GM12878 (cell line): ENCODE data around the gene LGALS3. TPM values are rescaled to one million over a fixed set of nuclear protein-coding genes. Genes with fewer than 3 reads are reported as not detected.

ENCODE experiments used
- BCL3 ChIP-seq: IDR thresholded peaks from 2 replicates; pipeline ENCODE4 v1.6.1; 2011; ENCODE audit warnings: borderline replicate concordance, low read depth, mild to moderate bottlenecking, moderate library complexity, low read length; ENCODE audit not compliant: insufficient read depth, poor library complexity, severe bottlenecking
- CREB1 ChIP-seq: IDR thresholded peaks from 2 replicates; pipeline ENCODE4 v1.6.1; 2012; ENCODE audit warnings: low read depth, mild to moderate bottlenecking, inconsistent platforms
- CUX1 ChIP-seq: IDR thresholded peaks from 2 replicates; pipeline ENCODE4 v1.6.1; 2012; ENCODE audit warnings: improper control_type of control experiment, low read depth, low read length; ENCODE audit not compliant: insufficient replicate concordance
- EED ChIP-seq: sonication (generic); IDR thresholded peaks from 2 replicates; pipeline ENCODE4 v1.6.1; 2016; ENCODE audit warnings: antibody characterized with exemption, low read depth
- EGR1 ChIP-seq, 2 experiments: IDR thresholded peaks; 1 replicate in 1 of 2; 2 replicates in 1 of 2; pipeline ENCODE4 v1.6.1; 2011 to 2012; ENCODE audit warnings: low read depth in 2 of 2, low read length in 2 of 2, borderline replicate concordance in 1 of 2, mild to moderate bottlenecking in 1 of 2, moderate library complexity in 1 of 2
- HCFC1 ChIP-seq: fragments of 150-350 bp; IDR thresholded peaks from 2 replicates; pipeline ENCODE4 v1.6.1; 2014; ENCODE audit warnings: low read length
- HDAC6 ChIP-seq: fragments of 200-600 bp; sonication (generic); IDR thresholded peaks from one replicate; pipeline ENCODE4 v1.8.0; 2017; ENCODE audit warnings: antibody characterized with exemption; ENCODE audit not compliant: unreplicated experiment
- HDGF ChIP-seq: fragments of 450-650 bp; IDR thresholded peaks from 2 replicates; pipeline ENCODE4 v1.6.1; 2016; ENCODE audit warnings: antibody characterized with exemption
- KLF5 ChIP-seq: fragments of 450-650 bp; IDR thresholded peaks from 2 replicates; pipeline ENCODE4 v1.6.1; 2014; ENCODE audit warnings: mild to moderate bottlenecking; ENCODE audit not compliant: partially characterized antibody
- LARP7 ChIP-seq: fragments of 450-650 bp; IDR thresholded peaks from 2 replicates; pipeline ENCODE4 v1.6.1; 2017; ENCODE audit warnings: mild to moderate bottlenecking
- MEF2A ChIP-seq: IDR thresholded peaks from 2 replicates; pipeline ENCODE4 v1.6.1; 2011; ENCODE audit warnings: low read depth, mild to moderate bottlenecking, low read length, moderate library complexity; ENCODE audit not compliant: insufficient read depth
- NBN ChIP-seq: fragments of 450-650 bp; IDR thresholded peaks from 2 replicates; pipeline ENCODE4 v1.6.1; 2016
- PAX5 ChIP-seq: IDR thresholded peaks from 2 replicates; pipeline ENCODE4 v1.6.1; 2011; ENCODE audit warnings: low read depth, low read length, borderline replicate concordance
- POLR2AphosphoS5 ChIP-seq: IDR thresholded peaks from 2 replicates; pipeline ENCODE4 v1.6.1; 2011; ENCODE audit warnings: mild to moderate bottlenecking, low read length, inconsistent platforms
- POU2F2 ChIP-seq: IDR thresholded peaks from 3 replicates; pipeline ENCODE4 v1.6.1; 2011; ENCODE audit warnings: low read depth, mild to moderate bottlenecking, low read length, borderline replicate concordance
- RELA ChIP-seq: fragments of 450-650 bp; IDR thresholded peaks from 2 replicates; pipeline ENCODE4 v1.8.0; 2014; ENCODE audit warnings: borderline replicate concordance; ENCODE audit not compliant: partially characterized antibody
- SMARCA5 ChIP-seq: fragments of 450-650 bp; IDR thresholded peaks from 2 replicates; pipeline ENCODE4 v1.6.1; 2017; ENCODE audit warnings: mild to moderate bottlenecking
- STAT1 ChIP-seq: fragments of 450-650 bp; conservative IDR thresholded peaks from 2 replicates; pipeline ENCODE4 v1.6.1; 2014; ENCODE audit warnings: antibody characterized with exemption, mild to moderate bottlenecking
- TCF3 ChIP-seq: IDR thresholded peaks from 2 replicates; pipeline ENCODE4 v1.6.1; 2012; ENCODE audit warnings: low read depth, mild to moderate bottlenecking, low read length, borderline replicate concordance; ENCODE audit not compliant: insufficient read depth
- WRNIP1 ChIP-seq: IDR thresholded peaks from 2 replicates; pipeline ENCODE4 v1.6.1; 2011; ENCODE audit warnings: low read depth, low read length, improper control_type of control experiment, borderline replicate concordance
- YY1 ChIP-seq: IDR thresholded peaks from 2 replicates; pipeline ENCODE4 v1.6.1; 2011; ENCODE audit warnings: low read depth, mild to moderate bottlenecking, low read length
- polyA plus RNA-seq, 11 experiments: library from polyadenylated mRNA; depleted of rRNA in 4 of 11; unstranded in 6 of 11; stranded (reverse) in 5 of 11; fragments of >200 nt; fragmentation: Nextera tagmentation in 4 of 11; fragmentation: Illumina TruSeq in 1 of 11; extraction: Ambion mirVana in 4 of 11; extraction: Trizol in 1 of 11; gene quantifications; 1 replicate in 1 of 11; 2 replicates in 10 of 11; pipeline versions ENCODE4 v1.2.1 to v1.2.3, GENCODE V29; 2011 to 2016; ENCODE audit warnings: inconsistent platforms in 2 of 11, missing spikeins in 2 of 11, low read depth in 1 of 11
- total RNA-seq, 4 experiments: library from RNA; depleted of rRNA in 3 of 4; stranded (reverse); fragments of >200 nt in 3 of 4; fragmentation: Illumina TruSeq in 1 of 4; extraction: Trizol in 1 of 4; gene quantifications; 2 replicates each; pipeline versions ENCODE4 v1.2.1 to v1.2.3, GENCODE V29; 2013 to 2021
- TF ChIP-seq, protein P1 (sequence below): fragments of 450-650 bp; IDR thresholded peaks from 2 replicates; pipeline ENCODE4 v1.6.1; 2018; ENCODE audit warnings: borderline replicate concordance, mild to moderate bottlenecking; ENCODE audit not compliant: partially characterized antibody

Gene LGALS3
- total and polyA plus RNA-seq, 10 of the 15 experiments (the other 5 are each of a cell fraction or from before 2014, with no cell fraction given): 1.5 to 34.2 (median 18.4) TPM

- peak; percentile 36 for TF ChIP-seq BCL3
- peak; percentile 7; the same call in 1 of the 2 replicates for TF ChIP-seq YY1
- peak; percentile 92; the same call in 1 of the 2 replicates for TF ChIP-seq NBN
- TF ChIP-seq MEF2A: 0 out of 2 replicates have a peak, but pooled peaks have one; percentile 45
- TF ChIP-seq HDAC6: no peak
- TF ChIP-seq CUX1: no peak
- no peak; the same call in 1 of the 2 replicates for TF ChIP-seq LARP7
- no peak for TF ChIP-seq HDGF
- TF ChIP-seq TCF3: peak; percentile 61; the same call in 1 of the 2 replicates
- TF ChIP-seq CREB1: peak; percentile 42; the same call in 1 of the 2 replicates
- TF ChIP-seq RELA: no peak
- no peak for TF ChIP-seq EGR1 (IDR thresholded peaks at IDR 0.05; ENCODE audit: borderline replicate concordance in 1 of 2, low read depth in 2 of 2, low read length in 2 of 2)
- TF ChIP-seq POU2F2: peak; percentile 67; the same call in 2 of the 3 replicates
- TF ChIP-seq PAX5: peak; percentile 86; the same call in 1 of the 2 replicates
- TF ChIP-seq STAT1: no peak
- no peak for TF ChIP-seq KLF5
- no peak for TF ChIP-seq HCFC1
- peak; percentile 73; the same call in 1 of the 2 replicates for TF ChIP-seq SMARCA5
- TF ChIP-seq, protein P1, sequence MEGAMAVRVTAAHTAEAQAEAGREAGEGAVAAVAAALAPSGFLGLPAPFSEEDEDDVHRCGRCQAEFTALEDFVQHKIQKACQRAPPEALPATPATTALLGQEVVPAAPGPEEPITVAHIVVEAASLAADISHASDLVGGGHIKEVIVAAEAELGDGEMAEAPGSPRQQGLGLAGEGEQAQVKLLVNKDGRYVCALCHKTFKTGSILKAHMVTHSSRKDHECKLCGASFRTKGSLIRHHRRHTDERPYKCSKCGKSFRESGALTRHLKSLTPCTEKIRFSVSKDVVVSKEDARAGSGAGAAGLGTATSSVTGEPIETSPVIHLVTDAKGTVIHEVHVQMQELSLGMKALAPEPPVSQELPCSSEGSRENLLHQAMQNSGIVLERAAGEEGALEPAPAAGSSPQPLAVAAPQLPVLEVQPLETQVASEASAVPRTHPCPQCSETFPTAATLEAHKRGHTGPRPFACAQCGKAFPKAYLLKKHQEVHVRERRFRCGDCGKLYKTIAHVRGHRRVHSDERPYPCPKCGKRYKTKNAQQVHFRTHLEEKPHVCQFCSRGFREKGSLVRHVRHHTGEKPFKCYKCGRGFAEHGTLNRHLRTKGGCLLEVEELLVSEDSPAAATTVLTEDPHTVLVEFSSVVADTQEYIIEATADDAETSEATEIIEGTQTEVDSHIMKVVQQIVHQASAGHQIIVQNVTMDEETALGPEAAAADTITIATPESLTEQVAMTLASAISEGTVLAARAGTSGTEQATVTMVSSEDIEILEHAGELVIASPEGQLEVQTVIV: no peak
- no peak for TF ChIP-seq WRNIP1
- peak; percentile 77 for TF ChIP-seq EED
- no peak for TF ChIP-seq POLR2AphosphoS5
Measured at GRCh38 chr14:55097881-55098560, 31.0 kb upstream of the LGALS3 start (continued).
